ENCODE results near the gene SLC39A8.
A peak's percentile ranks its signal among the peaks of the same experiment; 100 is the strongest.

SLC39A8 gene

GRCh38 chr4:102338405-102338804 lies 6.9 kb downstream of the SLC39A8 start:
- DNase-seq: no peak

- DNase-seq: no peak
Observed at GRCh38 chr4:102335616-102336015, 9.7 kb downstream of the SLC39A8 start.

GRCh38 chr4:102334624-102335023 lies 10.7 kb downstream of the SLC39A8 start:
- DNase-seq: no peak

- DNase-seq: no peak
Observed at GRCh38 chr4:102333787-102334186, 11.5 kb downstream of the SLC39A8 start.

GRCh38 chr4:102328045-102328444 lies 17.2 kb downstream of the SLC39A8 start:
- DNase-seq: no peak

- DNase-seq: no peak
Observed at GRCh38 chr4:102326951-102327350, 18.3 kb downstream of the SLC39A8 start.

GRCh38 chr4:102324730-102325129 lies 20.6 kb downstream of the SLC39A8 start:
- no peak for DNase-seq

GRCh38 chr4:102322736-102323135 lies 22.5 kb downstream of the SLC39A8 start:
- DNase-seq: no peak

- DNase-seq: no peak
Observed at GRCh38 chr4:102321260-102321995, 23.9 kb downstream of the SLC39A8 start.

GRCh38 chr4:102319594-102319993 lies 25.7 kb downstream of the SLC39A8 start:
- DNase-seq: no peak

- no peak for DNase-seq
Observed at GRCh38 chr4:102318526-102318925, 26.8 kb downstream of the SLC39A8 start.

GRCh38 chr4:102318105-102318504 lies 27.2 kb downstream of the SLC39A8 start:
- peak; percentile 43 for DNase-seq

- no peak for DNase-seq
Observed at GRCh38 chr4:102317459-102317858, 27.8 kb downstream of the SLC39A8 start.

GRCh38 chr4:102316585-102316984 lies 28.7 kb downstream of the SLC39A8 start:
- DNase-seq: no peak

GRCh38 chr4:102315532-102315931 lies 29.8 kb downstream of the SLC39A8 start:
- no peak for DNase-seq

GRCh38 chr4:102312417-102312816 lies 32.9 kb downstream of the SLC39A8 start:
- no peak for DNase-seq

- no peak for DNase-seq
Observed at GRCh38 chr4:102311912-102312311, 33.4 kb downstream of the SLC39A8 start.

GRCh38 chr4:102311407-102311806 lies 33.9 kb downstream of the SLC39A8 start:
- no peak for DNase-seq

- no peak for DNase-seq
Observed at GRCh38 chr4:102308032-102308799, 37.1 kb downstream of the SLC39A8 start.

- no peak for DNase-seq
Observed at GRCh38 chr4:102305666-102306065, 39.6 kb downstream of the SLC39A8 start.

- no peak for DNase-seq
Observed at GRCh38 chr4:102302762-102303161, 42.5 kb downstream of the SLC39A8 start.

- DNase-seq: no peak
Observed at GRCh38 chr4:102301167-102301566, 44.1 kb downstream of the SLC39A8 start.

GRCh38 chr4:102299354-102300107 lies 45.8 kb downstream of the SLC39A8 start:
- peak; percentile 94 for DNase-seq

- DNase-seq: no peak
Observed at GRCh38 chr4:102298716-102299115, 46.6 kb downstream of the SLC39A8 start.
